ENCODE data around the gene CALN1. TPM values are rescaled to one million over a fixed set of nuclear protein-coding genes. Genes with fewer than 3 reads are reported as not detected.

Gene CALN1
- polyA plus RNA-seq, 1 donor from 2014 or later, result 7.8 TPM

DNA sequence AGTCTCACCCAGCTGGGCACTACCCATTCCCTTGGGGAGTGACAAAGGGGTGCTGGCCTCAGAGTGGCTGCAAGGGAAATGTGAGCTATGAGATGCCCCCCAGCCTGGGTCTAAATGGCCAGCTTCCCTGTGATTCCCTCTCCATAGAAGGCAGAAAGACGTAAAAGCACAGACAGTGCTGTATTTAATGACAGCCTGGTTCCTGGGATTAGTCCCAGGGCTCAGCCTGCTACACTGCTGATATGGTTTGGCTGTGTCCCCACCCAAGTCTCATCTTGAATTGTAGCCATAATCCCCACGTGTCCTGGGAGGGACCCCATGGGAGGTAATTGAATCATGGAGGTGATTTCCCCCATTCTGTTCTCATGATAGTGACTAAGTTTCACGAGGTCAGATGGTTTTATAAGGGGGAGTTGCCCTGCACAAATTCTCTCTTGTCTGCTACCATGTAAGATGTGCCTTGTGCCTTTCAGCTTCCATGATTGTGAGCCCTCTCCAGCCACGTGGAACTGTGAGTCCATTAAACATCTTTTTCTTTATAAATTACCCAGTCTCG, 23.9 kb upstream of the CALN1 start:
- no peak overlapping the region for H3K27ac ChIP-seq (ENCODE audit: low read length)

DNA sequence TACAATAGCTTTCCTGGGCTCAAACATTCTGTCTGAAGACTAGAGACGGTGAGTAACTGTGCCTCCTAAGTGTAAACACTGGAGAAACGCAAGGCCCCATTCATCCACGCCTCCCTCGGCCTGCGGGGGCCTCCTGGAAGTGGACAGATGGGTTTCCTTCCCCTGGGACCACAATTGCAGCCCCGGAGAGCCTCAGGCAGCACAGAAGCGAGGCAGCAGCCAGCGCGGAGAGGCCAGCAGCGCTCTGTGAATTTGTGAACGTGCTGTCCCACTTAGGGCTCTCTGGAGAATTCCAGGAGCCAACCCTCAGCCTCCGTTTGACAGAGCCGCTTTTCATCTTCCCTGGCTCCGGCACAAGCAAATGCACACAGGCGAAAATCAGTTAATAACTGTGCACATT, 23.2 kb upstream of the CALN1 start:
- Histone ChIP-seq H3K9me2 (ENCODE audit: insufficient read depth, low read length) (no peaks in the 10 kb centered on the region), H3K36me3 (ENCODE audit: insufficient read depth, low read length) (no peaks in the 10 kb centered on the region), H3K4me2 (ENCODE audit: low read length) (no peak overlapping the region), H3K9me3 (ENCODE audit: low read length) (no peaks in the 10 kb centered on the region), H3K79me2 (replicated peaks; ENCODE audit: insufficient read depth, low read length) (no peaks in the 10 kb centered on the region), H3K27me3 (ENCODE audit: insufficient read depth, low read depth, low read length) (no peaks in the 10 kb centered on the region), H3K9ac (ENCODE audit: low read length) (no peak overlapping the region), H3K4me3 (ENCODE audit: low read length) (no peak overlapping the region), H2AFZ (ENCODE audit: low read depth, low read length) (no peak overlapping the region), H4K20me1 (ENCODE audit: insufficient read depth) (no peaks in the 10 kb centered on the region), H3K27ac (ENCODE audit: low read length) (no peak overlapping the region), H3F3A (ENCODE audit: insufficient read depth, low read length, poor library complexity, severe bottlenecking) (no peaks in the 10 kb centered on the region)
- no peak for TF ChIP-seq RAD21 (conservative IDR thresholded peaks at IDR 0.05)
- no peak for TF ChIP-seq MXI1 (conservative IDR thresholded peaks at IDR 0.05; ENCODE audit: poor library complexity, severe bottlenecking)
- no peak for TF ChIP-seq EZH2 (IDR thresholded peaks at IDR 0.05; ENCODE audit: borderline replicate concordance, insufficient read depth, low read length, poor library complexity, severe bottlenecking)
- no peak for TF ChIP-seq SMC3 (conservative IDR thresholded peaks at IDR 0.05; ENCODE audit: poor library complexity)
- TF ChIP-seq, protein P1, sequence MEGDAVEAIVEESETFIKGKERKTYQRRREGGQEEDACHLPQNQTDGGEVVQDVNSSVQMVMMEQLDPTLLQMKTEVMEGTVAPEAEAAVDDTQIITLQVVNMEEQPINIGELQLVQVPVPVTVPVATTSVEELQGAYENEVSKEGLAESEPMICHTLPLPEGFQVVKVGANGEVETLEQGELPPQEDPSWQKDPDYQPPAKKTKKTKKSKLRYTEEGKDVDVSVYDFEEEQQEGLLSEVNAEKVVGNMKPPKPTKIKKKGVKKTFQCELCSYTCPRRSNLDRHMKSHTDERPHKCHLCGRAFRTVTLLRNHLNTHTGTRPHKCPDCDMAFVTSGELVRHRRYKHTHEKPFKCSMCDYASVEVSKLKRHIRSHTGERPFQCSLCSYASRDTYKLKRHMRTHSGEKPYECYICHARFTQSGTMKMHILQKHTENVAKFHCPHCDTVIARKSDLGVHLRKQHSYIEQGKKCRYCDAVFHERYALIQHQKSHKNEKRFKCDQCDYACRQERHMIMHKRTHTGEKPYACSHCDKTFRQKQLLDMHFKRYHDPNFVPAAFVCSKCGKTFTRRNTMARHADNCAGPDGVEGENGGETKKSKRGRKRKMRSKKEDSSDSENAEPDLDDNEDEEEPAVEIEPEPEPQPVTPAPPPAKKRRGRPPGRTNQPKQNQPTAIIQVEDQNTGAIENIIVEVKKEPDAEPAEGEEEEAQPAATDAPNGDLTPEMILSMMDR (IDR thresholded peaks at IDR 0.05; ENCODE audit: poor library complexity, severe bottlenecking), result no peak
- TF ChIP-seq REST (IDR thresholded peaks at IDR 0.05; ENCODE audit: borderline replicate concordance), result no peak
- no peak for TF ChIP-seq TAF1 (IDR thresholded peaks at IDR 0.05; ENCODE audit: low read depth)

More for the DNA sequence above, 23.9 kb upstream of the CALN1 start:
- Histone ChIP-seq H3K4me2 (ENCODE audit: low read length) (no peak overlapping the region), H3K36me3 (ENCODE audit: insufficient read depth, low read length) (no peaks in the 10 kb centered on the region), H3K9me2 (ENCODE audit: insufficient read depth, low read length) (no peaks in the 10 kb centered on the region), H4K20me1 (ENCODE audit: insufficient read depth) (no peaks in the 10 kb centered on the region), H3F3A (ENCODE audit: insufficient read depth, low read length, poor library complexity, severe bottlenecking) (no peaks in the 10 kb centered on the region), H3K27me3 (ENCODE audit: insufficient read depth, low read depth, low read length) (no peaks in the 10 kb centered on the region), H3K9ac (ENCODE audit: low read length) (no peak overlapping the region), H3K4me3 (ENCODE audit: low read length) (no peak overlapping the region), H3K9me3 (ENCODE audit: low read length) (no peaks in the 10 kb centered on the region), H3K79me2 (replicated peaks; ENCODE audit: insufficient read depth, low read length) (no peaks in the 10 kb centered on the region), H2AFZ (ENCODE audit: low read depth, low read length) (no peak overlapping the region)
- TF ChIP-seq POLR2AphosphoS5 (IDR thresholded peaks at IDR 0.05) (no peak), REST (IDR thresholded peaks at IDR 0.05; ENCODE audit: borderline replicate concordance) (no peak), EZH2 (IDR thresholded peaks at IDR 0.05; ENCODE audit: borderline replicate concordance, insufficient read depth, low read length, poor library complexity, severe bottlenecking) (no peak), EP300 (conservative IDR thresholded peaks at IDR 0.05; ENCODE audit: poor library complexity, severe bottlenecking) (no peak), TAF1 (IDR thresholded peaks at IDR 0.05; ENCODE audit: low read depth) (no peak), RAD21 (conservative IDR thresholded peaks at IDR 0.05) (no peak), SMC3 (conservative IDR thresholded peaks at IDR 0.05; ENCODE audit: poor library complexity) (no peak), MXI1 (conservative IDR thresholded peaks at IDR 0.05; ENCODE audit: poor library complexity, severe bottlenecking) (no peak)
- TF ChIP-seq, protein P1 (IDR thresholded peaks at IDR 0.05; ENCODE audit: poor library complexity, severe bottlenecking), result no peak

Measured in neural cell (in vitro differentiated cells).